ENCODE measurements around the gene SPEF2.
"Not testable (repeated sequence)": the region's sequence is repeated elsewhere in the genome, so short reads cannot be mapped to it uniquely, and the experiment has no call there.

SPEF2 gene

GRCh38 chr5:35660451-35660850 lies 42.8 kb downstream of the SPEF2 start:
- no peak for DNase-seq

GRCh38 chr5:35664584-35664983 lies 46.9 kb downstream of the SPEF2 start:
- DNase-seq, result no peak

GRCh38 chr5:35665096-35665495 lies 47.4 kb downstream of the SPEF2 start:
- no peak for DNase-seq

GRCh38 chr5:35668319-35668718 lies 50.7 kb downstream of the SPEF2 start:
- DNase-seq, result peak; percentile 63

- DNase-seq, result no peak
These were observed 51.1 kb downstream of the SPEF2 start for GRCh38 chr5:35668794-35669193.

- peak; percentile 69 for DNase-seq
These were observed 54.1 kb downstream of the SPEF2 start for GRCh38 chr5:35671541-35672295.

GRCh38 chr5:35672296-35672655 lies 54.6 kb downstream of the SPEF2 start:
- DNase-seq, result not testable (repeated sequence)

- DNase-seq, result peak; percentile 48
These were observed 55.3 kb downstream of the SPEF2 start for GRCh38 chr5:35672995-35673394.

GRCh38 chr5:35674049-35674448 lies 56.4 kb downstream of the SPEF2 start:
- no peak for DNase-seq

- no peak for DNase-seq
These were observed 57.7 kb downstream of the SPEF2 start for GRCh38 chr5:35675392-35675791.

- no peak for DNase-seq
These were observed 60.2 kb downstream of the SPEF2 start for GRCh38 chr5:35677878-35678277.

- DNase-seq, result no peak
These were observed 61.0 kb downstream of the SPEF2 start for GRCh38 chr5:35678661-35679060.

GRCh38 chr5:35679357-35679756 lies 61.7 kb downstream of the SPEF2 start:
- no peak for DNase-seq

- no peak for DNase-seq
These were observed 64.2 kb downstream of the SPEF2 start for GRCh38 chr5:35681911-35682310.

- no peak for DNase-seq
These were observed 65.8 kb downstream of the SPEF2 start for GRCh38 chr5:35683466-35683865.

GRCh38 chr5:35685161-35685560 lies 67.5 kb downstream of the SPEF2 start:
- no peak for DNase-seq

GRCh38 chr5:35687961-35688360 lies 70.3 kb downstream of the SPEF2 start:
- DNase-seq, result no peak

GRCh38 chr5:35694481-35694880 lies 76.8 kb downstream of the SPEF2 start:
- no peak for DNase-seq

- no peak for DNase-seq
These were observed 80.6 kb downstream of the SPEF2 start for GRCh38 chr5:35698047-35698808.

- no peak for DNase-seq
These were observed 90.0 kb downstream of the SPEF2 start for GRCh38 chr5:35707659-35708058.

GRCh38 chr5:35709688-35710087 lies 92.0 kb downstream of the SPEF2 start:
- DNase-seq, result no peak

GRCh38 chr5:35717718-35718117 lies 100.1 kb downstream of the SPEF2 start:
- no peak for DNase-seq

- no peak for DNase-seq
These were observed 118.1 kb downstream of the SPEF2 start for GRCh38 chr5:35735718-35736117.

- DNase-seq, result peak; percentile 38
These were observed 118.6 kb downstream of the SPEF2 start for GRCh38 chr5:35736280-35736679.
